Stimulated activated CD4-positive, alpha-beta T cell treated with anti-CD3 and anti-CD28 coated beads, Interleukin-2, amount 100 ng/mL, for 4 hours (primary cell): ENCODE results near the gene NDUFB2.
"Not testable (repeated sequence)": the region's sequence is repeated elsewhere in the genome, so short reads cannot be mapped to it uniquely, and the experiment has no call there.

Experiments
- DNase-seq: peaks from one replicate; pipeline ENCODE4 v3.0.0-alpha.2; 2020; ENCODE audit warnings: low read depth

Gene NDUFB2

DNA sequence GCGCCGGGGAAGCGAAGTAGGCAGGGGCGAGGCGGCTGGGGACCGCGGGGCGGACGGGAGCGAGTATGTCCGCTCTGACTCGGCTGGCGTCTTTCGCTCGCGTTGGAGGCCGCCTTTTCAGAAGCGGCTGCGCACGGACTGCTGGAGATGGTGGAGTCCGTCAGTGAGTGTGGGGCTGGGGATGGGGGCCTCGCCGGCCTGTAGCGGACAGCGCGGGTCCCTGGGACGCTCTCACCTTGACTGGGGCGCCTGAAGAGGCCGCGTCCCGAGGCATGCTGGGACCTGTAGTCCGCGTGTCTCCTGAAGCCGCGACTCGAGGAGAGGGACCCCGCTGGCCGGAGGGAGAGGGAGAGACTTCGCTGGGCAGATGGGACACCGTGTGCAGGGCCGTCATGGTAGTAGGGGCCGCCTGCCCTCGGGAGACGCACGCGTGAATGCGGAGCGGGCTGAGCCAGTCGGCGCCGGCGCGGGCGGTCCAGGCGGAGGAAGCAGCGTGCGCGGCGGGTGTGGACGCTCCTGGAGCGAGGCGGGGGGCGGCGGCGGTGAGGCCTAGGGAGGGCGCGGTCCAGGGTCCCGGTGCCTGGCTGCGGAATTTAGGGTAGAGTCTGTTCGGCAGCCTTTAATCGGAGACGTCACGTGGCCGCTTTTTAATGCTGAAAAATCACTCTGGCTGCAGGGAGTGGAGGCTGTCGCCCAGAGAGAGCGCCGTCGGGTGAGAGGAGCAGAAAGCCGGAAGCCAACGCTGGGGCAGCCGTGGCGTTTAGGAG is at the start of gene NDUFB2:
Gene NDUFB2 (plus strand): TSS at position 29 of the 767 bp plus-strand sequence. CDS start 37 bp downstream, at position 66.
- peak; percentile 65 for DNase-seq

DNA sequence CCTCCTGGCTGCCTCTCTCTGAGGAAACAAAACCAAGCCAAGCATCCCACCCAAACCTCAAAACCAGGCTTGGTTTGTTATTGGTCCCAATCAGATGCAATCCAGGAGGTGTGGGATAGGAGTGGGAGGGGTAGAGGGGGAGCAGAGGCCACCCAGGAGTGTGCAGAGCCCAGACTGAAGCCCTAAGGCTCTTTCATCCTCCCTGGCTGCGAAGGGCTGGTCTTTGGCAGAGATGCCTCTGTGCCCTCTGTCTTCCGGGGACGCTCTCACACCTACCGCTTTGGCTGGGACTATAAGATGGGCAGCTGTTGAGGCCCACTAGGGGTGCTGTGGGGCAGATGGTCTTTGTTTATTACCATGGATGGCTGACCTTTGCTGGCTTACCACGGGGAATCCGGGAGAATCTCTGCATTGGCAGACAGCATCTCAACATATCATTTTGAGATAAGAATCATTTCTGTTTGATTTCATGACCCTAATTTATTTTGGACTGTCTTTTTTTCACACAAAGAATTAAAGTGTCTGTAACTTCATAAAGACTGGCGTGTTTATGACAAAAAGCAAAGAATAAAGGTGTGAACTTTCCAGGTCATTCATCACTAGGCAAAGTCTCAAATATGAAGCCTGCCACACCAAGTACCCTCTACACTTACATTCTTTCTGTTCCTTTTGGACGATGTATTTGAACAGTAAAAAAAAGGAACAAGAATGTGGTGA is 49.4 kb upstream of the NDUFB2 start:
- DNase-seq: no peak

DNA sequence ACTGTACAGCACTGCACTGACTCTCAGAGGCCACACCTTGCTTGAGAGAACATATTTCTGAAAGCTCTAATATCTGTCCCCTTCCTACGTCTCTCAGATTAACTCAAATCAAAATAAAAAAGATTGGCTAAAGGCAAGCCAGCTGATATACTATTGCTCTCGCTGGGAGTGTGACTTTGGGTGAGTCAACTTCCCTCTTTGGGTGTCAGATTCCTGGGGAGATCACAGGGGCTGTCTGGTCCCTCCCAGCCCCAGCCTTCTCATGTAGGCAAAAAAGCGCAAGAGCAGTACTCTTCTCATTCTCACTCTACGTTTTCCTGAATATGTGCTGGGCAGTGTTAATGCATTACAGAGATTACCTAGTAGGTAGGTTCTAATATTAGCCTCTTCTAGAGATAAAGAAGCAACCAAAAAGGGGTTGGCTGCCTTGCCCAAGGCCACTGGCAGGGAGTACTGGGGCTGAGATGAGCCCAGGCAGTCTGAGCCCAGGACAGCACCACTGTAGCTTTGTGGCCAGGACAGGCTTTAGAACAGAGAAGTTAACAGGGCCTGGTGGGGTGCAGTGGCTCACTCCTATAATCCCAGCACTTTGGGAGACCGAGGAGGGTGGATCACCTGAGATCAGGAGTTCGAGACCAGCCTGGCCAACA is 46.8 kb upstream of the NDUFB2 start:
- no peak for DNase-seq

DNA sequence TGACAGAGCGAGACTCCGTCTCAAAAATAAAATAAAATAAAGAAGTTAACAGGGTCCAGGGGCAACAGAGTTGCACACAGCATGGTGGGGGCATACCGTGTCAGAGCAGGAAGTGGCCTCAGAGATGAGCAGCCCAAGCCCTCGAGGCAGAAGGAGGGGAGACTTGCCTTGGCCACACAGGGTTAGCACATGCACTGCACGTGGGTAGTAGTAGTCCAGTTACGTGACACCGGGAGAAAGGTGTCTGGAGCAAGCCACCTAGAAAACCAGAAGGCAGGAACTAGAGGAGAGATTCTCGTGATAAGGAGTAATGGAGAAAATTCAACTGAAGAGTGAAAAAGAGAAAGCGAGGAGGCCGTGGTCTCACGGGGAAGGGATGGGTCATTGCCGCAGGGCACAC is 46.1 kb upstream of the NDUFB2 start:
- no peak for DNase-seq

DNA sequence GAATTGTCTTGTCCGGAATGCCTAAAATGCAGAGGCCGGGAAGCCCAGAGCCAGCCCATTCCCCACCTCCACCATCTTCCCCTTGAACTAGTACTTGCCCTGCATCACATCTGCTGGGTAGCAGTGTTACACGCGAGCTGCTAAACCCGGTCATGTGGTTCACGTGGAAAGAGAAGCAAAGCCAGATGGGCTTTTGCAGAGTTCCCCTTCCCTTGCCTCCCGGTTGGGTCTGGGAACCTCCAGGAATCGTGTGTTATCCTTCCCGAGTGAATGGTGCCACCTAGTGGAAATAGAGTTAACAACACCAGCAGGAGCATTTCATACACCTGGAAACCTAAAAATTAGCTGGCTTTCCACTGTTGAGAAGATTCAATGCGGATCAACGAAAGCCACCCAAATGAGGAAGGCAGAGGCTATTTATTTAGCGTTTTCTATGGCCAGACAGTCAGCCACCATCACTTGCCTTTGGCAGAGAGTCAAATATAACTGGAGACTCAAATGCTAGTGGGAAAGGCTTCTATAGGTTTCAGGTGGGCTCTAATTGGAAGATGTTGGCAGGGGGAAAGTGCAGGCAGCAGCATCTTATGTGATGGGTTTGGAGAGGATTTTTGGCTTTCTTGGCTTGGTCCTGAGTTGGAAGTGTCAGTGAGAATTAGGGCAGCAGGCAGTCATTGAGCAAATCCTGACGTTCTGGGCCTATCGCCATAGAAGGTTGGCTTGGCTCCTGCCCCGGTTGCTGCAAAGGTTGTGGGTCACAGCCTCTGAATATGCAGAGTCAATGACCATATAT is 43.0 kb upstream of the NDUFB2 start:
- peak; percentile 14 for DNase-seq

DNA sequence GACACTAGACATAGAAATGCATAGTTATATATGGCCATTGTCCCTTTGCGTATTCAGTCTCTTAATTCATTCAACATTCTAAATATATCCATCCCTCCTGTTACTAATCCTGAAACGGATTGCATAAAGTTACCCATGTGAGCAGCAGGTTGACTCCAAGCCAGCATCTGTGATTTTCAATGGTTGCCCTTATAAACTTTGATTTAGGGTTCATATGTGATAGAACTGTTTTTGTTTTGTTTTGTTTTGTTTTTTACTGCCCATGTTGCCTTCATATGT is 42.5 kb upstream of the NDUFB2 start:
- DNase-seq: no peak

DNA sequence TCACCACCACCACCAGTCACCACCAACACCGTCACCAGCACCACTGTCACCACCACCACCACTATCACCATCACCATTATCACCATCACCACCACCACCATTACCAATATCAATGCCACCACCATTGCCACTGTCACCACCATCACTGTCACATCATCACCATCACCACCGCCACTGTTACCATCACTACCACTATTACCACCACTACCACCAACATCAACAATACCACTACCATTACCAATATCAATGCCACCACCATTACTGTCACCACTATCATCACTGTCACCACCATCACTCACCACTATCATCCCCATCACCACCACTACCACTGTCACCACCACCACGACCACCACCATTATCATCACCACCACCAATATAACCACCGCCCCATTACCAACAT is 41.8 kb upstream of the NDUFB2 start:
- DNase-seq: no peak

DNA sequence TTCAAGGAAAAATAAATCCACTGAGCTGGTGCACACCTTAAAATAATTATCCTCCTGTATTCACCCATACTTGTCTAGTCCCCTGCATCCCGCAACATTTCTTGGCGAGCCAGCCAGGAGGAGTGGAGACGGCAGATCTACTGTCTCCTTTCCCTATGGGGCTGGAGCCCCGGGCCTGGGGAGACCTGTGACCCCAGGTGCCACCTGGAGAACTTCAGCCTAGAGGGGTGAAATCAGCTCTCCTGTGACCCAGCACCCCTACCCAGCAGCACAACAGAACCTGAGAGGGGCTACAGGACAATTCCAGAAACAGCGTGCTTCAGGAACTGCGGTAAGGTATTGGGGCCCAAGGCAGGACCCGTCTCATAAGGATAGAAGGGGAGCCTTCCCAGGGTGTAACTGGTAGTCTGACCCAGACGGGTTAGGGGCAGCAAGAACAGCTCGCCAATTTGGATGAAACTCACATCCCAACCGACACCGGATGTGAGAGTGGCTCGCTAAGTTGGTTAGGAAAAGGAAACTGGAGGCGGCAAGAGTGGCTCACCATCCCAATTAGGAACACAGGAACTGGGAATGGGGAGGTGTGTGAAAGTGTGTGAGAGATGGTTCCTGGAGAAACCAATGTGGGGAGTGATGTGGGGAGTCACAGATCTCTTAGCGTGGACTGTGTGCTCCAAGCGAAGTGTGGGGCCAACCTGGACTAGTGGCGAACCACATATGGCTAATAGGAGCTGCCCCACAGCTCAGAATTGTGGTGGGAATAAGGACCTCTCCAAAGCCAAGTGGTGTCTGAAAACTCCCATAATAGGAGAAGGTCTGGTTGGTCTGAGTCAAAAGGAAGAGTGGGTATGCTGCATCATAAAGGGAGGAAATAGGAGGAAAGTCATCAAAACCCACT is 40.7 kb upstream of the NDUFB2 start:
- DNase-seq: no peak

DNA sequence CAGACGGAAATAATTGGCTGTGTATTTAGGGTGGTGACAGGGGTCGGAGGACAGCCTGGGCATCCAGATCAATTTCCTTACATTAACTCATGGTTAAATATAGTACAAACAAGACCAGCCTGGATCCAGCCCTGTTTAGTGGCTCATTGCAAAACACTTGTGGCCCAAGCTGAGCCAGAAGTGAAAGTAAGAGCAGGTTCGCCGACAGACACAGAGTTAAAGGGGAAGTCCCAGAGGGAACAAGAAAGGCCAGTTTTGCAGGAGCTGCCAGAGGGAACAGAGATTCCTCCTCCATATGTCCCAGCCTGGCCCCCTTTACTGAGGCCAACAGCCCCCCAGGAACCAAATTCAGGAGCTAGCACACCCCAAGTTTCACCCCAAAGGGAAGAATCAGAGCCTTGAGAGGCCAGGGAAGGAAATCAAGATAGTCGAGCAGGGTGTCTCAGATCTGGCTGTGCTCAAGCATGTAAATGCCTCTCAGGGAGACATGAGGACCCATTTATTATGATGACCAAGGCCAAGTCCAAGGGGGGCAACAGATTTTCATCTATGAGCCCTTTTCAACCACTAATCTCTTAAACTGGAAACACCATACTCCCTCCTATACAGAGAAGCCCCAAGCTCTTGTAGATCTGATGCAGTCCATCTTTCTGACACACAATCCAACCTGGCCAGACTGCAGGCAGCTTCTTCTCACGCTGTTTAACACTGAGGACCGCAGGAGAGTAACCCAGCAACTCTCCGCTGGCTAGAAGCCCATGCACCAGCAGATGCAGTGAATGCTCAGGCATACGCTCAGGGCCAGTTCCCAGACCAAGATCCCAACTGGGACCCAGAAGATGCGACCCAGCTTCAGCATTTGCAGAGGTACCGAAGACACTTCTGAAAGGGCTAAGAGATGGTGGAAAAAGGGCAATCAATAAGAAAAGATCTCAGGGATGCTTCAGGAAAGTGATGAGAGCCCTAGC is 39.7 kb upstream of the NDUFB2 start:
- DNase-seq: peak; percentile 11

DNA sequence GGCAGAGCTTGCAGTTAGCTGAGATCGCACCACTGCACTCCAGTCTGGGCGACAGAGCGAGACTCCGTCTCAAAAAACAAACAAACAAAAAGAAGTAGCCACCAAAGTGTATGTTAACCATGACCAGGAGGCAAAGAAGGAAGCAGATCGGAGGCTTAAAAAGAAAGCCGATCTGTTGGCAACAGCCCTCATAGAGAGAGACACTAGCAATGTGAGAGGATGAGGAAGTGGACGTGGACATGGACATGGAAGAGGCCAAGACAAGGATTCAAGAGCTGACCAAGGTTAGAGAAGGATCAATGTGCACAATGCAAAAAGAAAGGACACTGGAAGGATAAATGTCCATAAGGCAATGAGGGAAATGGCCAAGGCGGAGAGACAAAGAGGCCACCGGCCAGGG is 38.6 kb upstream of the NDUFB2 start:
- no peak for DNase-seq

DNA sequence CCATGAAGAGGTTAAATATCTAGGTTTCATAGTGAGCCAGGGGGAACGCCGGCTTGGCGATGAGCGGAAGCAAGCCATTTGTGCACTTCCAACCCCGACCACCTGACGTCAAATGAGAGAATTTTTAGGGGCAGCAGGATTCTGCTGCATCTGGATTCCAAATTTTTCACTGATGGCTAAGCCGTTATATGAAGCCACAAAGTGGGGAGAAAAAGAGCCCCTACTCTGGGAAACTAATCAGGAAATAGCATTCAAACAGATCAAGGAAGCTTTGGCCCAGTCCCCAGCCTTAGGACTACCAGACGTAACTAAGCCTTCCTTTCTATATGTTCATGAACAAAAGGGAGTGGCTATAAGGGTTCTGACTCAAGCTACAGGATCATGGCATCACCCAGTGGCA is 36.7 kb upstream of the NDUFB2 start:
- DNase-seq: no peak

DNA sequence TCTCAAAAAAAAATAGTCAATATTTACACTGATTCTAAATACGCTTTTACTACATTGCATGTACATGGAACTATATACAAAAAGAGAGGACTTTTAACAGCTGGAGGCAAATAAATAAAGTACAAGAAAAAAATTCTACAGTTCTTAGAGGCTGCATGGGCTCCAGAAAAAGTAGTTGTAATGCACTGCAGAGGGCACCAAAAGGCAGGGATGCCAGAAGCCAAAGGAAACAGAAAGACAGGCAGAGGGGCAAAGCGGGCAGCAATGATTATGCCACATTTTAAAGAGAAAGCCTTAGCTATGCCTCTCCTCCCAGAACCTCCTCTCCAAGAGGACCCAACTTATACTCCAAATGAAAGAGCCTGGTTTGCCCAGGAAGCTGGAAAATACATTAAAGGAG is 35.4 kb upstream of the NDUFB2 start:
- DNase-seq: no peak

DNA sequence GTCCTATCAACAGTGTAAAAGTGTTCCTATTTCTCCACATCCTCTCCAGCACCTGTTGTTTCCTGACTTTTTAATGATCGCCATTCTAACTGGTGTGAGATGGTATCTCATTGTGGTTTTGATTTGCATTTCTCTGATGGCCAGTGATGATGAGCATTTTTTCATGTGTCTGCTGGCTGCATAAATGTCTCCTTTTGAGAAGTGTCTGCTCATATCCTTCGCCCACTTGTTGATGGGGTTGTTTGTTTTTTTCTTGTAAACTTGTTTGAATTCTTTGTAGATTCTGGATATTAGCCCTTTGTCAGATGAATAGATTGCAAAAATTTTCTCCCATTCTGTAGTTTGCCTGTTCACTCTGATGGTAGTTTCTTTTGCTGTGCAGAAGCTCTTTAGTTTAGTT is 33.6 kb upstream of the NDUFB2 start:
- not testable (repeated sequence) for DNase-seq

DNA sequence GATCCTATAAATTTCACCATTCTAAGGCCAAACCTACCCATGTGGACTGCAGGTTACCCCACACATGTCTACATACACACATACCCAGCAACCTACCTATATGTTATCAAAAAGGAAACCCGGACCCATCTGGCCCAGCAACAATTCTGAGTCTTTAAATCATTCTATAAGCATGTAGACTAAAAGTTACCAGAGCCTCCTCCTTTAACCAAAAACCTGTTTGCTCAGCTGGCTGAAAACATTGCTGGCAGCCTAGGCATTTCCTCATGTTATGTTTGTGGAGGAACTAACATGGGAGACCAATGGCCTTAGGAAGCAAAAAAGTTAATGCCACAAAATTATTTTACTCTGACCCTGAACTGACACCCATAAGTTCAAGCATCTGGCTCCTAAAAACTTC is 29.0 kb upstream of the NDUFB2 start:
- no peak for DNase-seq

DNA sequence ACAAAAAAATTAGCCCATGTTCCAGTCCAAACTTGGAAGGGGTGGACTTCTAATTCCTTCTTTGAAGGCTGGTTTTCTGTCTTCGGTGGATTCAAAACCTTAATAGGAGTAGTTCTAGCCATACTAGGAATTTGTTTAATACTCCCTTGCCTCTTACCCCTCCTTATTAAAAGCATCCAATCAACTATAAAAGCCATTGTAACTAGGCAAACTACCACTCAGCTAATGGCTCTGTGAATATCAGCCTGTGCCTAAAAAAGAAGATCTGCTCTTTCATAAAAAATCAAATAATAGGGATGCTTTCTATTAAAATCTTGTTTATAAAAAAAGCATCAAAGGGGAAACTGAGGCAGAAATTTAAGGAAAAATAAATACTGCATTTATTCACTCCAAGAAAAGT is 27.9 kb upstream of the NDUFB2 start:
- DNase-seq: no peak

DNA sequence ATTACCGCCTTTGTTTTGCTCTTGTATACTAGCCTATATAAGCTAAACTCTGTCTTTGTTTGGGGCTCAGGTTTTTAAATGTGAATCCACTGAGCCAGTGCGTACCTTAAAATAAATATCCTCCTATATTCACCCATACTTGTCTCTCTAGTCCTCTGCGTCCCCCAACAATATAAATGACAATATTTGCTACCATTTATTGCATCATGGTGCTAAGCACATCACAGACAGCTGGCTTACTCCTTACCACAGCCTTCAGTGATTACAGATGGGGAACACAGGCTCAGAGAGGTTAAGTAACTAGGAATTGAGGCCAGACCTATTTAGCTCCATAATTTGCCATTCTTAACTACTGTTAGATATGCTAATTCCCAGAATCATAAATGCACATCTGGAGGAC is 27.2 kb upstream of the NDUFB2 start:
- DNase-seq: no peak

DNA sequence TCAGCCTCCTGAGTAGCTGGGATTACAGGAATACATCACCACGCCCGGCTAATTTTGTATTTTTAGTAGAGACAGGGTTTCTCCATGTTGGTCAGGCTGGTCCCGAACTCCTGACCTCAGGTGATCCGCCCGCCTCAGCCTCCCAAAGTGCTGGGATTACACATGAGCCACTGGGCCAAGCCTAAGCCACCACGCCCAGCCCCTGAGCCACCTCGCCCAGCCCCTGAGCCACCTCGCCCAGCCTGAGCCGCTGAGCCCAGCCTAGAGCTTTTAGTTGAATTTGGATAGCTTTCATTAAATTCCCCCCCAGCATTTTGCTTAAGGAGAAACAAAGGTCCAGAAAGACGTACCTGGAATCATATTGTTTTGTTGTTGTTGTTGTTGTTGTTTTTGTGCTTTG is 26.6 kb upstream of the NDUFB2 start:
- not testable (repeated sequence) for DNase-seq

DNA sequence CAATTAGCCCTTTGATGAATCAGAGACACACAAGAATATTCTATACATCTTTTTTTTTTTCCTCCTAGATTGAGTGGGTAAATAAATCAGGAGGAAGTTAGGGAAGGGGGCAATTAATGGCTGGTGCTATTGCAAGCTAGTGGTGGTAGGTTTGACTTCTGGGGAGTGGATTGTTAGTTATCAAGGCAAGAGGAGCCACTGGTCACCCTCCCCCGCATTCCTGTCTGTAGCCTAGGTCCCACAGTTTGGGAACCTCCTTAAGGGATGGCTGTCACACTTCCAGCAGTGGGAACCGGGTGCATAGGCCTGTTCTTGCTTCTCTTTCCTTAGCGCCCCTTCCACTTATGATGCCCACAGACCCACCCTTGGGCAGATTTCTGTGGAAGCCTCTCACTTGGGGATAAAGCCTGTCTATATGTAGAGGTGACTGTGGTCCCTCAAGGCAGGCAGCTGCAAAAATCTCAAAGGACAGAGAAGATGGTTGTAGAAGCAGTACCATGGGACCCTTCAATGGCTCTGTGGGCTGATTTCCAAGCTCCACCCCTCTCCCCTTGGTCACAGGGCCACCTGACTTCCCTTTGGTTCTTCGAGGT is 26.1 kb upstream of the NDUFB2 start:
- no peak for DNase-seq

DNA sequence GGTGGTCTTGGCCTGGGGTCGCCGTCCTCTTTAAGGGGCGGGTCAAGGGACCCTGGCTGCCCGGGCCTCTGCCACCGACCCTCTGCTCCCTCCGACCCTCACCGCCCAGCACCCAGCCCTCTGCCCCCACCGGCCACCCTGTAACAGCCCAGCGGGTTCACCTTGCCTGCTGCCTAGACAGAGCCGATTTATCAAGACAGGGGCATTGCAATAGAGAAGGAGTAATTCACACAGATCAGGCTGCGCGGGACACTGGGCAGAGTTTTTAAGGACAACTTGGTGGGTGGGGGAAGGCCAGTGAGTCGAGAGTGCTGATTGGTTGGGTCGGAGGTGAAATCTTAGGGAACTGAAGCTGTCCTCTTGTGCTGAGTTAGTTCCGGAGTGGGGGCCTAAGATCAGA is 24.5 kb upstream of the NDUFB2 start:
- DNase-seq: no peak
